DOHH2 (cell line): ENCODE results near the gene GNG12.

Source experiments
- H3F3A ChIP-seq: fragments of 200-600 bp; sonication (generic), shearing (Covaris generic); 2 replicates; pipeline ENCODE4 v1.6.0; 2016; ENCODE audit warnings: antibody characterized with exemption, mild to moderate bottlenecking; ENCODE audit not compliant: control insufficient read depth, insufficient read depth
- H3K27ac ChIP-seq: fragments of 200-600 bp; sonication (generic); 2 replicates; pipeline ENCODE4 v1.5.1; 2014; ENCODE audit warnings: low read depth, mild to moderate bottlenecking, low read length, moderate library complexity
- H3K27me3 ChIP-seq: fragments of 200-600 bp; sonication (generic); 2 replicates; pipeline ENCODE4 v1.6.1; 2014; ENCODE audit warnings: mild to moderate bottlenecking, low read length, mixed read lengths; ENCODE audit not compliant: control insufficient read depth
- H3K36me3 ChIP-seq: fragments of 200-600 bp; sonication (generic); 2 replicates; pipeline ENCODE4 v1.6.1; 2014; ENCODE audit warnings: mild to moderate bottlenecking, low read length, moderate library complexity, mixed read lengths; ENCODE audit not compliant: control insufficient read depth
- H3K4me1 ChIP-seq: fragments of 200-600 bp; sonication (generic); 2 replicates; pipeline ENCODE4 v1.6.1; 2014; ENCODE audit warnings: mild to moderate bottlenecking, low read length, mixed read lengths; ENCODE audit not compliant: control insufficient read depth
- H3K4me2 ChIP-seq: fragments of 200-600 bp; sonication (generic); 2 replicates; pipeline ENCODE4 v1.6.0; 2014; ENCODE audit warnings: mild to moderate bottlenecking, low read length, moderate library complexity
- H3K4me3 ChIP-seq: fragments of 200-600 bp; sonication (generic); 2 replicates; pipeline ENCODE4 v1.5.1; 2014; ENCODE audit warnings: mild to moderate bottlenecking, low read length, mixed read lengths
- H3K79me2 ChIP-seq: fragments of 200-600 bp; sonication (generic); 2 replicates; pipeline ENCODE4 v1.6.1; 2014; ENCODE audit warnings: mild to moderate bottlenecking, low read length, mixed read lengths; ENCODE audit not compliant: control insufficient read depth
- H3K9me2 ChIP-seq: fragments of 200-600 bp; sonication (generic); replicated peaks from 2 replicates; pipeline ENCODE4 v1.6.1; 2014; ENCODE audit warnings: mild to moderate bottlenecking, low read length, mixed read lengths; ENCODE audit not compliant: control insufficient read depth
- H3K9me3 ChIP-seq: fragments of 200-600 bp; sonication (generic); 2 replicates; pipeline ENCODE4 v1.6.1; 2014; ENCODE audit warnings: antibody characterized with exemption, low read length, mixed read lengths; ENCODE audit not compliant: control insufficient read depth, insufficient read depth
- H4K20me1 ChIP-seq: fragments of 200-600 bp; sonication (generic); 2 replicates; pipeline ENCODE4 v1.6.0; 2014; ENCODE audit warnings: low read depth, mild to moderate bottlenecking, antibody characterized with exemption, low read length, moderate library complexity; ENCODE audit not compliant: control insufficient read depth, insufficient read depth
- EZH2phosphoT487 ChIP-seq: fragments of 200-600 bp; sonication (generic); IDR thresholded peaks from 2 replicates; pipeline ENCODE4 v1.6.1; 2017; ENCODE audit warnings: borderline replicate concordance, mild to moderate bottlenecking, antibody characterized with exemption, low read length, moderate library complexity, mixed read lengths
- TF ChIP-seq, protein P1 (sequence below): fragments of 200-600 bp; sonication (generic); IDR thresholded peaks from one replicate; pipeline ENCODE4 v1.5.1; 2014; ENCODE audit warnings: antibody characterized with exemption, mild to moderate bottlenecking, low read depth, low read length; ENCODE audit not compliant: poor library complexity, severe bottlenecking

The GNG12 gene

DNA sequence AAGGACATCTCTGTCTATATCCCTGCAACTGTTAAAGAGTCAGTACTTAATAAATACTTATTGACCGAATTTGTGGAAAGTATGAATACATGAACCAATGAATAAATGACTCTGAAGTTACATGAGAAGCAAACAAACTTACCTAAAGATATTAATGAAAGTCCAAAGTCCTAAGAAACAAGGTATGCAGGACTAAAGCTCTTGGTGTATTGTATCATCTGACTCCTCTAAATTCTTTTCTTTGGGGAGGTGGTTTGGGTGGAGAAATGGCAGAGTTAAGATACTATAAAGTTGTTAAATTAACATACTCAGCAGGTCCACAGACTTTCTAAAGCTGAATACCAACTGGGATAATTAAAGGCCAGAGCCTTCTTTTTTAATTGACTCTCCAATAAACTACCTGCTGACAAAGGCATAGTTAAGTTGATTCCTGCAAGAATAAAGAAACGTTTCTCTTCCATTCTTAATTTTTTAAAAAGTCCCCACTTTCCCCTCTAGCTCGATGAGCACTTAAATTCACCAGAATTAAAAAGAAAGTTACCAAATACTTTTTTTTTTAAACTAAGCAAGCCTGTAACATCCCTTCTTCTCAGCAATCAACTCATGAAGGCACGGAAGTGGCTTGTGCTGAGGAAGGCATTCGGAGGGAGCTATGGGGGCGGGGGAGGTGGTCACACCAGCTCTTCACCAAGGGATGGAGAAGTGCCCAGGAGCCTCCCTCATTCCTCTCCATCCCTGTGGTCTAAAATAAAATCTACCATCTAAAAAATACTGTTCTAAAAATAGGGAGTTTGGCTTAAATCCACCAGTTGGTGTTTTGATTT, 87.2 kb downstream of the GNG12 start:
- no peaks in the 10 kb centered on the region for H3K9me3 ChIP-seq
- no peaks in the 10 kb centered on the region for H3K9me2 ChIP-seq
- no peaks in the 10 kb centered on the region for H3K79me2 ChIP-seq
- no peak overlapping the region for H3K4me2 ChIP-seq
- no peak overlapping the region for H3K27ac ChIP-seq
- no peaks in the 10 kb centered on the region for H3F3A ChIP-seq
- H3K4me1 ChIP-seq, result peaks cover 17% of the 10 kb centered on the region
- H4K20me1 ChIP-seq, result no peaks in the 10 kb centered on the region
- no peaks in the 10 kb centered on the region for H3K36me3 ChIP-seq
- no peaks in the 10 kb centered on the region for H3K27me3 ChIP-seq
- TF ChIP-seq, protein P1, sequence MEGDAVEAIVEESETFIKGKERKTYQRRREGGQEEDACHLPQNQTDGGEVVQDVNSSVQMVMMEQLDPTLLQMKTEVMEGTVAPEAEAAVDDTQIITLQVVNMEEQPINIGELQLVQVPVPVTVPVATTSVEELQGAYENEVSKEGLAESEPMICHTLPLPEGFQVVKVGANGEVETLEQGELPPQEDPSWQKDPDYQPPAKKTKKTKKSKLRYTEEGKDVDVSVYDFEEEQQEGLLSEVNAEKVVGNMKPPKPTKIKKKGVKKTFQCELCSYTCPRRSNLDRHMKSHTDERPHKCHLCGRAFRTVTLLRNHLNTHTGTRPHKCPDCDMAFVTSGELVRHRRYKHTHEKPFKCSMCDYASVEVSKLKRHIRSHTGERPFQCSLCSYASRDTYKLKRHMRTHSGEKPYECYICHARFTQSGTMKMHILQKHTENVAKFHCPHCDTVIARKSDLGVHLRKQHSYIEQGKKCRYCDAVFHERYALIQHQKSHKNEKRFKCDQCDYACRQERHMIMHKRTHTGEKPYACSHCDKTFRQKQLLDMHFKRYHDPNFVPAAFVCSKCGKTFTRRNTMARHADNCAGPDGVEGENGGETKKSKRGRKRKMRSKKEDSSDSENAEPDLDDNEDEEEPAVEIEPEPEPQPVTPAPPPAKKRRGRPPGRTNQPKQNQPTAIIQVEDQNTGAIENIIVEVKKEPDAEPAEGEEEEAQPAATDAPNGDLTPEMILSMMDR, result no peak
- no peak for TF ChIP-seq EZH2phosphoT487
- H3K4me3 ChIP-seq, result no peak overlapping the region

DNA sequence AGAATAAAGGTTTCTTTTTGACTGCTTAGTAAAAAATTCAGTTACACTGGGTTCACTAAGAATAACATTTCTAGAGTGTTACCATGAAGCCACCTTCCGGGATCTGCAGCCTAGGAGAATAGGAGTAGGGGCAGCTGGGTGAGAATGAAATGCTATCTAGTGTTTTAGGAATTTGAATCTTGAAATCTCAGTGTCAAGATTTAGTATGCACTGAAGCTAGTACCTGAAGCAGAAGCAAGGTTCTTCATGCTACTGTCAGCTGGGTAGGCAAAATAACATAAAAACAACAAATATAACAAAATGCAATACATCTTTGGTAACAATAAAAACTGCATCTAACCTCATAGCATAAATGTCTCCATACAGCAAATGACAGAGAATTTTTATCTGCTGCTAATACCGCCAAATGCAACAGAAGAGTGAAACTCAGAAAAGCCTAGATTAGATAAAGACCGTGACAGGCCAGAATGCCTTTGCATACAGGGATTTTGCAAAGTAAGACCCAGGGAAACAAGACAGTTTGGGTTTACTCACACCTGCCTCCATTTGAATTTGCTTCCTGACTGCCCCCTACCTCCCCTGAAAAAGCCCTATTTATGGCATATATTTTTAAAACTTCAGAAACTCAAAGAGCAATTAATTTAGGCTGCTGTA, 90.1 kb downstream of the GNG12 start:
- no peak for TF ChIP-seq EZH2phosphoT487
- Histone ChIP-seq H3K4me1 (peaks cover 17% of the 10 kb centered on the region), H3K9me3 (no peaks in the 10 kb centered on the region), H3K4me3 (peak overlapping the region; percentile 27; the same call in 1 of the 2 replicates), H3K36me3 (no peaks in the 10 kb centered on the region), H3K27ac (no peak overlapping the region), H3K4me2 (peak overlapping the region; percentile 30), H3K9me2 (no peaks in the 10 kb centered on the region), H3K79me2 (no peaks in the 10 kb centered on the region), H3K27me3 (no peaks in the 10 kb centered on the region), H3F3A (no peaks in the 10 kb centered on the region), H4K20me1 (no peaks in the 10 kb centered on the region)

DNA sequence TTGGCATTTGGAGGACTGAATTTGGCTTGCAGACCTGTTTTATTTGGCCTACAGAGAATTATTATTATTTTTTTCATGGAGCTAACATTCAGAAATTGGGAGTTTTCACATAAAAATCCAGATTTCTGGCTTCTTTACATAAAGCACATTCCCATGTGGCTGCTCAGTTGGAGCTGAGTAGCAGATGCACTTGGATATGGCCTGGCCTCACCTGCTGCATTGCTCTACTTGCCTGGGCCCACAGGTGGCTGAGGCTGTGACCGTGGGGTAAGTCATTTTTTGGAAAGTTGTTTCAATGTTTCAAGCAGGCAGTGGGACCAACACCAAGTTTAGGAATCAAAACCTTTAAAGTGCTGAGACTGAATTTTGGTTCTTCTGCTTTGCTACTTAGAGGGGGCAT, 91.5 kb downstream of the GNG12 start:
- no peaks in the 10 kb centered on the region for H4K20me1 ChIP-seq
- peaks cover 27% of the 10 kb centered on the region for H3K4me1 ChIP-seq
- TF ChIP-seq EZH2phosphoT487, result no peak
- TF ChIP-seq, protein P1, result no peak
- no peaks in the 10 kb centered on the region for H3K27me3 ChIP-seq
- H3K36me3 ChIP-seq, result no peaks in the 10 kb centered on the region; the same call in 1 of the 2 replicates
- no peak overlapping the region for H3K4me2 ChIP-seq
- H3K4me3 ChIP-seq, result no peak overlapping the region
- no peaks in the 10 kb centered on the region for H3K9me2 ChIP-seq
- no peak overlapping the region for H3K27ac ChIP-seq
- no peaks in the 10 kb centered on the region for H3K79me2 ChIP-seq
- no peaks in the 10 kb centered on the region for H3K9me3 ChIP-seq
- no peaks in the 10 kb centered on the region for H3F3A ChIP-seq

DNA sequence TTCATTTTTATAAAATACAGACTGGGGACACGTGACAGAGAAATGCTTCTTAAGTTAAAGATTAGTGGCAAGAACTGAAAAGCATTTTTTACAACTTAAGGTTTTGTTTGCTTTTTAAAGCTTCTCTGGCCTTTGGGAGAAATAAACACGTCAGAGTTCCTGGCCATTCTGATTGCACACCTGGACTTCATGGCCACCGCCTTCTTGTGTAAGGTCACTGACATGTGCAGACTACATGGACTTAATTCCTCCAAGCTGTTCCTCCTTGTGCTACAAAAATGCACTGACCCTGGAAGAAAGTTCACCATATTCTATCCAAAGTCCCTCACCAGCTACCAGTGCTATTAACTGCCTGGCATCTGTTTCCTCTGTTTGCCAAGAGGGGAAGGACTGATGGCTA, 92.1 kb downstream of the GNG12 start:
- H3K4me2 ChIP-seq, result no peak overlapping the region
- no peaks in the 10 kb centered on the region for H3F3A ChIP-seq
- H3K9me2 ChIP-seq, result no peaks in the 10 kb centered on the region
- no peak overlapping the region for H3K4me3 ChIP-seq
- H3K4me1 ChIP-seq, result peaks cover 33% of the 10 kb centered on the region
- TF ChIP-seq EZH2phosphoT487, result no peak
- TF ChIP-seq, protein P1, result no peak
- no peaks in the 10 kb centered on the region for H3K9me3 ChIP-seq
- no peaks in the 10 kb centered on the region; the same call in 1 of the 2 replicates for H3K36me3 ChIP-seq
- no peaks in the 10 kb centered on the region for H4K20me1 ChIP-seq
- H3K79me2 ChIP-seq, result no peaks in the 10 kb centered on the region
- no peak overlapping the region for H3K27ac ChIP-seq
- no peaks in the 10 kb centered on the region for H3K27me3 ChIP-seq
